K562 (cell line): Measurements from ENCODE around the gene GRAMD4. TPM values are rescaled to one million over a fixed set of nuclear protein-coding genes. Genes with fewer than 3 reads are reported as not detected.

Experiments
- ATAC-seq: fragments of 200-7000 bp; cut with Tn5 transposase; 3 replicates; pipeline ENCODE4 v1.9.1; 2020; ENCODE audit warnings: moderate library complexity
- BruUV-seq: library from RNA; stranded (reverse); fragments of 400-500 nt; replicated peaks from 2 replicates; lab custom pipeline; 2021; lab: Mats Ljungman, UMichigan
- CTCF ChIA-PET: fragments of 300-600 bp; formaldehyde crosslinking; extraction: SDS; loops from one replicate; lab custom pipeline; 2021; ENCODE audit warnings: low intra/inter-chr PET ratio; lab: Yijun Ruan, JAX
- POLR2A ChIA-PET: fragments of 300-600, 350-650 bp; sonication (Branson Sonifier 250); formaldehyde crosslinking; extraction: SDS; loops from one replicate; lab custom pipeline; 2021; ENCODE audit warnings: antibody characterized with exemption, inconsistent platforms; lab: Yijun Ruan, JAX
- DNase-seq, 4 experiments: peaks; one replicate each; pipeline versions ENCODE4 v3.0.0 to v3.0.0-alpha.2; 2011 to 2018; ENCODE audit warnings: low spot score in 3 of 4, mixed read lengths in 3 of 4; ENCODE audit errors: extremely low read depth in 1 of 4
- FAIRE-seq: peaks from 2 replicates; lab custom pipeline; 2011; peaks lifted over from hg19 to GRCh38; lab: Jason Lieb, UNC
- H2AFZ ChIP-seq: 2 replicates; pipeline ENCODE4 v1.6.0; 2011; ENCODE audit warnings: low read depth, low read length, control low read depth, inconsistent platforms
- H3K27ac ChIP-seq: fragments of 200-600 bp; 3 replicates; pipeline ENCODE4 v1.8.0; 2011; ENCODE audit warnings: low read depth, mild to moderate bottlenecking, control low read depth, inconsistent platforms, low read length, moderate library complexity, mixed read lengths; ENCODE audit errors: extremely low read depth
- H3K27me3 ChIP-seq, 2 experiments: fragments of 300-600 bp in 1 of 2; 2 replicates in 1 of 2; 3 replicates in 1 of 2; pipeline versions ENCODE4 v1.6.0 to v1.8.0; 2011; ENCODE audit warnings: inconsistent platforms in 2 of 2, low read length in 2 of 2, mild to moderate bottlenecking in 1 of 2, mixed read lengths in 1 of 2, moderate library complexity in 1 of 2; ENCODE audit not compliant: control insufficient read depth in 2 of 2, insufficient read depth in 2 of 2
- H3K36me3 ChIP-seq: fragments of 300-600 bp; 3 replicates; pipeline ENCODE4 v1.8.0; 2011; ENCODE audit warnings: mild to moderate bottlenecking, low read length, inconsistent platforms; ENCODE audit not compliant: control insufficient read depth, insufficient read depth
- H3K4me1 ChIP-seq, 2 experiments: fragments of 200-600 bp in 1 of 2; replicated peaks in 1 of 2; 2 replicates in 1 of 2; 3 replicates in 1 of 2; pipeline versions ENCODE4 v1.5.1 to v1.8.0; 2011; ENCODE audit warnings: inconsistent platforms in 2 of 2, low read length in 2 of 2, mild to moderate bottlenecking in 1 of 2, mixed read lengths in 1 of 2, moderate library complexity in 1 of 2; ENCODE audit not compliant: control insufficient read depth in 2 of 2, insufficient read depth in 2 of 2
- H3K4me2 ChIP-seq: 2 replicates; pipeline ENCODE4 v1.6.1; 2011; ENCODE audit warnings: low read length, control low read depth, inconsistent platforms, mixed read lengths; ENCODE audit not compliant: insufficient read depth
- H3K4me3 ChIP-seq: fragments of 200-600 bp; sonication (generic), shearing (Covaris generic); 2 replicates; pipeline ENCODE4 v1.5.1; 2016; ENCODE audit warnings: control low read depth, inconsistent platforms
- H3K79me2 ChIP-seq: fragments of 200-600 bp; 3 replicates; pipeline ENCODE4 v1.8.0; 2011; ENCODE audit warnings: low read length, inconsistent platforms; ENCODE audit not compliant: control insufficient read depth, insufficient read depth
- H3K9ac ChIP-seq, 2 experiments: 2 replicates each; pipeline versions ENCODE4 v1.6.0 to v1.6.1; 2011; ENCODE audit warnings: low read depth in 2 of 2, low read length in 2 of 2, control low read depth in 1 of 2, inconsistent platforms in 1 of 2, mild to moderate bottlenecking in 1 of 2, mixed read lengths in 1 of 2; ENCODE audit not compliant: insufficient read depth in 1 of 2
- H3K9me1 ChIP-seq: one replicate; pipeline ENCODE4 v1.6.0; 2011; ENCODE audit warnings: inconsistent platforms, mild to moderate bottlenecking, low read length, moderate library complexity; ENCODE audit not compliant: control insufficient read depth, insufficient read depth
- H3K9me3 ChIP-seq: replicated peaks from 2 replicates; pipeline ENCODE4 v1.5.1; 2011; ENCODE audit warnings: low read depth, low read length, inconsistent platforms; ENCODE audit not compliant: control insufficient read depth, insufficient read depth
- H4K20me1 ChIP-seq: replicated peaks from 2 replicates; pipeline ENCODE4 v1.6.1; 2011; ENCODE audit warnings: low read length, inconsistent platforms, mixed read lengths; ENCODE audit not compliant: control insufficient read depth, insufficient read depth
- CGGBP1 ChIP-seq: fragments of 250-450 bp; sonication (Bioruptor Pico); IDR thresholded peaks from 2 replicates; pipeline ENCODE4 v1.9.0; 2021; ENCODE audit warnings: mild to moderate bottlenecking
- CREB1 ChIP-seq, 2 experiments: sonication (generic) in 1 of 2; formaldehyde crosslinking in 1 of 2; IDR thresholded peaks; 2 replicates each; pipeline versions ENCODE4 v1.6.1 to v1.8.0; 2012 to 2022; ENCODE audit warnings: inconsistent platforms in 1 of 2, mild to moderate bottlenecking in 1 of 2, missing genetic modification reagents in 1 of 2, moderate library complexity in 1 of 2
- CSDE1 ChIP-seq, 2 experiments: fragments of 450-650 bp; IDR thresholded peaks; 2 replicates each; pipeline ENCODE4 v1.6.1; 2016; ENCODE audit warnings: mild to moderate bottlenecking in 1 of 2
- ELF2 ChIP-seq: fragments of 250-450 bp; sonication (Bioruptor Pico); IDR thresholded peaks from 2 replicates; pipeline ENCODE4 v1.5.0; 2021; ENCODE audit warnings: mild to moderate bottlenecking
- FOXA1 ChIP-seq: fragments of 450-650 bp; IDR thresholded peaks from 2 replicates; pipeline ENCODE4 v1.6.1; 2016; ENCODE audit warnings: mild to moderate bottlenecking, borderline replicate concordance
- HBP1 ChIP-seq: fragments of 450-650 bp; formaldehyde crosslinking; IDR thresholded peaks from 2 replicates; pipeline ENCODE4 v1.4.0; 2022; ENCODE audit warnings: missing genetic modification characterization
- MEF2A ChIP-seq: IDR thresholded peaks from 2 replicates; pipeline ENCODE4 v1.6.1; 2011; ENCODE audit warnings: low read depth, mild to moderate bottlenecking, low read length, moderate library complexity; ENCODE audit not compliant: control insufficient read depth
- MEF2D ChIP-seq: conservative IDR thresholded peaks from 2 replicates; pipeline ENCODE4 v1.6.1; 2016; ENCODE audit warnings: low read depth, missing genetic modification characterization, missing compliant biosample characterization
- SOX6 ChIP-seq: fragments of 450-650 bp; IDR thresholded peaks from 2 replicates; pipeline ENCODE4 v1.6.1; 2014; ENCODE audit warnings: mild to moderate bottlenecking
- TAF1 ChIP-seq: IDR thresholded peaks from 2 replicates; pipeline ENCODE4 v1.6.1; 2011; ENCODE audit warnings: mild to moderate bottlenecking, low read length, moderate library complexity; ENCODE audit not compliant: insufficient read depth, control insufficient read depth, severe bottlenecking; ENCODE audit errors: extremely low read depth
- THAP7 ChIP-seq: fragments of 250-450 bp; sonication (Bioruptor Pico); IDR thresholded peaks from 2 replicates; pipeline ENCODE4 v1.5.0; 2021
- ZNF175 ChIP-seq: fragments of 200-800 bp; sonication (Bioruptor generic); IDR thresholded peaks from 2 replicates; pipeline ENCODE4 v1.6.1; 2016; ENCODE audit warnings: low read depth, mild to moderate bottlenecking, missing genetic modification characterization, missing compliant biosample characterization
- ZNF280A ChIP-seq: fragments of 450-650 bp; IDR thresholded peaks from 2 replicates; pipeline ENCODE4 v1.6.1; 2018; ENCODE audit warnings: mild to moderate bottlenecking, low read depth; ENCODE audit not compliant: partially characterized antibody
- ZNF398 ChIP-seq: fragments of 250-450 bp; sonication (Bioruptor Pico); IDR thresholded peaks from 2 replicates; pipeline ENCODE4 v1.8.0; 2021; ENCODE audit warnings: moderate library complexity, mild to moderate bottlenecking, inconsistent platforms
- ZNF76 ChIP-seq: fragments of 250-450 bp; sonication (Bioruptor Pico); IDR thresholded peaks from 2 replicates; pipeline ENCODE4 v1.4.0; 2020; ENCODE audit warnings: mild to moderate bottlenecking, moderate library complexity, borderline replicate concordance
- WGBS: fragments of 100-300 bp; shearing (Covaris generic); methylation state at CpG from one replicate; pipeline ENCODE4 v1.1.6; 2016; ENCODE audit warnings: low coverage, mixed read lengths; ENCODE audit not compliant: insufficient coverage; ENCODE audit errors: missing lambda C conversion rate; 5-methylcytosine and 5-hydroxymethylcytosine counted together
- in situ Hi-C: fragments of 300-500 bp; cut with MboI; formaldehyde crosslinking; loops from 4 replicates; pipeline ENCODE4 v1.15.0; 2018; ENCODE audit warnings: inconsistent platforms, mixed read lengths
- intact Hi-C: fragments of 100-400 bp; cut with micrococcal nuclease; formaldehyde crosslinking; loops from 2 replicates; pipeline ENCODE4 v1.14.2; 2022
- polyA plus RNA-seq, 8 experiments: library from polyadenylated mRNA; depleted of rRNA in 4 of 8; stranded (reverse) in 5 of 8; unstranded in 3 of 8; fragments of >200 nt; fragmentation: Nextera tagmentation in 2 of 8; fragmentation: Illumina TruSeq in 1 of 8; extraction: Ambion mirVana in 2 of 8; extraction: Trizol in 1 of 8; gene quantifications; 2 replicates each; pipeline versions ENCODE4 v1.2.1 to v1.2.3, GENCODE V29; 2011 to 2014; ENCODE audit warnings: inconsistent platforms in 1 of 8, missing spikeins in 1 of 8
- total RNA-seq, 7 experiments: library from RNA; depleted of rRNA in 6 of 7; stranded (reverse); fragments of >200 nt in 6 of 7; fragmentation: Illumina TruSeq in 2 of 7; extraction: Trizol in 2 of 7; gene quantifications; 2 replicates each; pipeline versions ENCODE4 v1.2.1 to v1.2.3, GENCODE V29; 2011 to 2021; ENCODE audit warnings: low replicate concordance in 1 of 7

GRAMD4 gene
- total and polyA plus RNA-seq, 9 of the 15 experiments (the other 6 are each of a cell fraction or from before 2014, with no cell fraction given) = 0.18 to 44.8 (median 18.6) TPM

- Histone ChIP-seq H3K36me3 (peaks cover 18% of the 10 kb centered on the region; the same call in 1 of the 3 replicates), H3K27ac (no peak overlapping the region), H3K79me2 (no peaks in the 10 kb centered on the region), H3K9me3 (no peaks in the 10 kb centered on the region), H3K4me1 (0 out of 5 replicates have a peak, but pooled peaks cover 0 to 3% of the 10 kb centered on the region in 2 experiments), H3K4me2 (no peak overlapping the region), H4K20me1 (no peaks in the 10 kb centered on the region), H3K9me1 (no peaks in the 10 kb centered on the region), H2AFZ (no peak overlapping the region), H3K9ac (no peak overlapping the region), H3K27me3 (no peaks in the 10 kb centered on the region), H3K4me3 (no peak overlapping the region)
- CTCF ChIA-PET = interaction anchor here (0.5 kb wide), 1 partner anchor 34 kb away, joined by 7 read pairs; no protein-coding TSS in a partner anchor
- no peak for ATAC-seq
- BruUV-seq = no TSS peak
- no peak for FAIRE-seq
- in situ Hi-C loops (no loop called here), intact Hi-C loops (no loop called here)
- POLR2A ChIA-PET = interaction anchor here (0.9 kb wide), 1 partner anchor 136 kb away, joined by 4 read pairs; no protein-coding TSS in a partner anchor
- 66% methylated on average over 16 of the region's 17 CpGs for WGBS
- no peak for DNase-seq
- TF ChIP-seq HBP1 (CRISPR knock-in tag) (no peak), TAF1 (no peak), FOXA1 (no peak), ZNF175 (CRISPR knock-in tag) (no peak), CGGBP1 (CRISPR knock-in tag) (no peak), SOX6 (no peak), CREB1 (IDR thresholded peaks at IDR 0.05) (no peak), CREB1 (CRISPR knock-in tag; IDR thresholded peaks at IDR 0.05) (no peak), ZNF76 (CRISPR knock-in tag) (no peak), CSDE1 (IDR thresholded peaks at IDR 0.05) (no peak), ELF2 (no peak), MEF2D (tag) (no peak), ZNF398 (CRISPR knock-in tag) (no peak), MEF2A (no peak), ZNF280A (no peak), THAP7 (CRISPR knock-in tag) (no peak)
Observed at GRCh38 chr22:46693634-46694415, 73.6 kb downstream of the GRAMD4 start.
